ENCODE results near the gene ZNF593. TPM values are rescaled to one million over a fixed set of nuclear protein-coding genes. Genes with fewer than 3 reads are reported as not detected.

Gene ZNF593
- total and polyA plus RNA-seq, 9 of the 15 experiments (the other 6 are each of a cell fraction or from before 2014, with no cell fraction given) = 9.8 to 334 (median 48.2) TPM

DNA sequence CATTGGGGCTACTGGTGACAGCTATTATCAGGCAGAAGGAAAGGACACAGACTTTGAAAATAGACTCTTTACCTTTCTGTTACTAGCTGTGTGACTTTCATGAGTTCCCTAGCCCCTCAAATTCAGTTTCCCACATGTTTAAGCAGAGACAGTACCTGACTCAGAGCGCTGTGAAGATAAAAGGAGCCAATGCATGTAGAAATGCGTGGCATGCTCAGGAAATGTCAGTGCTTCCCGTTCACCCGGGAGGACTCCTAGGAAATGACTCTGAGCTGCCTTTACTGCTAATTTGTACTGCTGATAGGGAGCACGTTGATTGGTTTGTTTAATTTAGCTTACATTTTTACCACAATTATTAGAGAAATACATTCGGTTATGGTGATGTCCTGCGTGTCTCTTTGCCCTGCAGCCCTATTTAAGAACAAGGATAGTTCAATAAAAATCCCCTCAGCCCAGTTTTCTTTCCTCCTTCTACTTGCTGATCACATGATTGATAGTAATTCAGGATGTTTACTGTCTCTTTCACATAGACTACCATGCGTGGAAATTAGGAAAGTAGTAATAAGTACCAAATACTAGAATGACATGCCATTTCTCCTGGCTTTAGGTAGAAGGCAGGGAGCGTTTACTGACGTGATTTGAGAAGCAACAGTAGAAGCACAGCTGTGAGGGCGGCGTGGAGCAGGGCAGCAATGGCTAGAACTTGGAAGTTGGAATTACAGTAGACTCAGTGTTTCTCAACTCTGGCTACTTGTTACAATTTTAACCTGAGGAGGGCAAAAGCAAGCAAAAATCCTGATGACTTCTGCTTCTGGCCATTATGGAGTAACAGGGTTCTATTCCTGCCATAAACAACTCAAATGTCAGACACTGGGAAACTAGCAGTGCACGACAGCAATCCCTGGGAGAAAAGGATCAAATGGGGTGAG is 42.2 kb upstream of the ZNF593 start (continued):
- TF ChIP-seq OTX1 (CRISPR knock-in tag; IDR thresholded peaks at IDR 0.05) = no peak
- peak; percentile 41; the same call in 1 of the 2 replicates for TF ChIP-seq CXXC5 (CRISPR knock-in tag; IDR thresholded peaks at IDR 0.05)
- TF ChIP-seq LCOR (CRISPR knock-in tag; IDR thresholded peaks at IDR 0.05) = 0 out of 2 replicates have a peak, but pooled peaks have one; percentile 53
- no peak for TF ChIP-seq JUN (IDR thresholded peaks at IDR 0.05; ENCODE audit: borderline replicate concordance, low read depth, low read length)
- no peak for TF ChIP-seq JUN (CRISPR knock-in tag; IDR thresholded peaks at IDR 0.05; ENCODE audit: borderline replicate concordance)
- TF ChIP-seq, protein P1, sequence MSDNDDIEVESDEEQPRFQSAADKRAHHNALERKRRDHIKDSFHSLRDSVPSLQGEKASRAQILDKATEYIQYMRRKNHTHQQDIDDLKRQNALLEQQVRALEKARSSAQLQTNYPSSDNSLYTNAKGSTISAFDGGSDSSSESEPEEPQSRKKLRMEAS (CRISPR knock-in tag; IDR thresholded peaks at IDR 0.05) = peak; percentile 29; the same call in 1 of the 2 replicates
- peak in 1 of 2 experiments; percentile 53 for TF ChIP-seq E2F6 (IDR thresholded peaks at IDR 0.05; ENCODE audit: borderline replicate concordance in 1 of 2, extremely low read depth in 1 of 2, insufficient read depth in 1 of 2, insufficient read length in 1 of 2, low read depth in 1 of 2, low read length in 1 of 2, poor library complexity in 1 of 2, severe bottlenecking in 1 of 2)
- TF ChIP-seq, protein P2, sequence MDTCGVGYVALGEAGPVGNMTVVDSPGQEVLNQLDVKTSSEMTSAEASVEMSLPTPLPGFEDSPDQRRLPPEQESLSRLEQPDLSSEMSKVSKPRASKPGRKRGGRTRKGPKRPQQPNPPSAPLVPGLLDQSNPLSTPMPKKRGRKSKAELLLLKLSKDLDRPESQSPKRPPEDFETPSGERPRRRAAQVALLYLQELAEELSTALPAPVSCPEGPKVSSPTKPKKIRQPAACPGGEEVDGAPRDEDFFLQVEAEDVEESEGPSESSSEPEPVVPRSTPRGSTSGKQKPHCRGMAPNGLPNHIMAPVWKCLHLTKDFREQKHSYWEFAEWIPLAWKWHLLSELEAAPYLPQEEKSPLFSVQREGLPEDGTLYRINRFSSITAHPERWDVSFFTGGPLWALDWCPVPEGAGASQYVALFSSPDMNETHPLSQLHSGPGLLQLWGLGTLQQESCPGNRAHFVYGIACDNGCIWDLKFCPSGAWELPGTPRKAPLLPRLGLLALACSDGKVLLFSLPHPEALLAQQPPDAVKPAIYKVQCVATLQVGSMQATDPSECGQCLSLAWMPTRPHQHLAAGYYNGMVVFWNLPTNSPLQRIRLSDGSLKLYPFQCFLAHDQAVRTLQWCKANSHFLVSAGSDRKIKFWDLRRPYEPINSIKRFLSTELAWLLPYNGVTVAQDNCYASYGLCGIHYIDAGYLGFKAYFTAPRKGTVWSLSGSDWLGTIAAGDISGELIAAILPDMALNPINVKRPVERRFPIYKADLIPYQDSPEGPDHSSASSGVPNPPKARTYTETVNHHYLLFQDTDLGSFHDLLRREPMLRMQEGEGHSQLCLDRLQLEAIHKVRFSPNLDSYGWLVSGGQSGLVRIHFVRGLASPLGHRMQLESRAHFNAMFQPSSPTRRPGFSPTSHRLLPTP (IDR thresholded peaks at IDR 0.05; ENCODE audit: borderline replicate concordance, extremely low read depth, insufficient read length) = no peak
- TF ChIP-seq ZNF584 (CRISPR knock-in tag; IDR thresholded peaks at IDR 0.05; ENCODE audit: low read depth) = peak; percentile 58; the same call in 1 of the 2 replicates
- TF ChIP-seq STAT6 (CRISPR knock-in tag; IDR thresholded peaks at IDR 0.05) = 0 out of 2 replicates have a peak, but pooled peaks have one; percentile 57
- TF ChIP-seq CCNT2 (IDR thresholded peaks at IDR 0.05; ENCODE audit: borderline replicate concordance, extremely low read depth, insufficient read length, low read depth, low read length) = no peak
- TF ChIP-seq BRD9 (IDR thresholded peaks at IDR 0.05; ENCODE audit: low read depth, partially characterized antibody) = peak; percentile 36
- peak; percentile 98 for TF ChIP-seq BRD4 (IDR thresholded peaks at IDR 0.05)
- TF ChIP-seq, protein P3, sequence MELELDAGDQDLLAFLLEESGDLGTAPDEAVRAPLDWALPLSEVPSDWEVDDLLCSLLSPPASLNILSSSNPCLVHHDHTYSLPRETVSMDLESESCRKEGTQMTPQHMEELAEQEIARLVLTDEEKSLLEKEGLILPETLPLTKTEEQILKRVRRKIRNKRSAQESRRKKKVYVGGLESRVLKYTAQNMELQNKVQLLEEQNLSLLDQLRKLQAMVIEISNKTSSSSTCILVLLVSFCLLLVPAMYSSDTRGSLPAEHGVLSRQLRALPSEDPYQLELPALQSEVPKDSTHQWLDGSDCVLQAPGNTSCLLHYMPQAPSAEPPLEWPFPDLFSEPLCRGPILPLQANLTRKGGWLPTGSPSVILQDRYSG (tag; conservative IDR thresholded peaks at IDR 0.05; ENCODE audit: low read depth) = peak; percentile 68
